IMR-90 (cell line): ENCODE data around the gene KRT8. TPM values are rescaled to one million over a fixed set of nuclear protein-coding genes. Genes with fewer than 3 reads are reported as not detected.

Experiments
- ATAC-seq: fragments of 200-7000 bp; cut with Tn5 transposase; 2 replicates; pipeline ENCODE4 v1.9.1; 2020; ENCODE audit warnings: low read depth, mild to moderate bottlenecking, moderate library complexity
- BruUV-seq: library from RNA; stranded (reverse); fragments of 400-500 nt; replicated peaks from 2 replicates; lab custom pipeline; 2021; lab: Mats Ljungman, UMichigan
- CTCF ChIA-PET: fragments of 300-600 bp; formaldehyde crosslinking; extraction: SDS; loops from one replicate; lab custom pipeline; 2021; ENCODE audit warnings: antibody characterized with exemption; lab: Yijun Ruan, JAX
- POLR2A ChIA-PET: fragments of 300-600 bp; sonication (Branson Sonifier 250); formaldehyde crosslinking; loops from one replicate; lab custom pipeline; 2022; ENCODE audit warnings: antibody characterized with exemption; ENCODE audit not compliant: unreplicated experiment; lab: Charles Lee
- DNase-seq: peaks from one replicate; pipeline ENCODE4 v3.0.0; 2013
- H2AFZ ChIP-seq: replicated peaks from 2 replicates; pipeline ENCODE3; 2013; ENCODE audit warnings: low read length, mild to moderate bottlenecking; ENCODE audit not compliant: poor library complexity
- H2AK5ac ChIP-seq: 2 replicates; pipeline ENCODE4 v1.6.1; 2013; ENCODE audit warnings: low read depth, low read length, inconsistent platforms
- H2AK9ac ChIP-seq: replicated peaks from 2 replicates; pipeline ENCODE3; 2013; ENCODE audit warnings: mild to moderate bottlenecking, low read depth, low read length, moderate library complexity; ENCODE audit not compliant: poor library complexity
- H2BK120ac ChIP-seq: 2 replicates; pipeline ENCODE4 v1.6.1; 2013; ENCODE audit warnings: low read depth, low read length, inconsistent platforms
- H2BK15ac ChIP-seq: 3 replicates; pipeline ENCODE4 v1.6.1; 2013; ENCODE audit warnings: low read depth, low read length, inconsistent platforms
- H2BK20ac ChIP-seq: 2 replicates; pipeline ENCODE4 v1.6.1; 2013; ENCODE audit warnings: low read depth, mild to moderate bottlenecking, inconsistent platforms, low read length, moderate library complexity
- H2BK5ac ChIP-seq: 2 replicates; pipeline ENCODE4 v1.6.1; 2013; ENCODE audit warnings: mild to moderate bottlenecking, low read depth, low read length, inconsistent platforms; ENCODE audit not compliant: poor library complexity, severe bottlenecking
- H3K14ac ChIP-seq: replicated peaks from 2 replicates; pipeline ENCODE4 v1.6.1; 2013; ENCODE audit warnings: low read depth, low read length, inconsistent platforms
- H3K18ac ChIP-seq: 2 replicates; pipeline ENCODE4 v1.6.1; 2013; ENCODE audit warnings: low read depth, low read length, control low read depth
- H3K23ac ChIP-seq: 2 replicates; pipeline ENCODE4 v1.6.1; 2013; ENCODE audit warnings: low read depth, low read length, inconsistent platforms
- H3K27ac ChIP-seq: 2 replicates; pipeline ENCODE4 v1.5.1; 2013; ENCODE audit warnings: mild to moderate bottlenecking, control low read depth, low read length; ENCODE audit not compliant: insufficient read depth
- H3K27me3 ChIP-seq: 2 replicates; pipeline ENCODE4 v1.6.1; 2013; ENCODE audit warnings: low read length; ENCODE audit not compliant: control insufficient read depth, insufficient read depth
- H3K36me3 ChIP-seq: 2 replicates; pipeline ENCODE4 v1.6.1; 2013; ENCODE audit warnings: low read length, mixed read lengths; ENCODE audit not compliant: control insufficient read depth, insufficient read depth
- H3K4ac ChIP-seq: 2 replicates; pipeline ENCODE4 v1.6.1; 2013; ENCODE audit warnings: low read depth, low read length, inconsistent platforms
- H3K4me1 ChIP-seq: 2 replicates; pipeline ENCODE4 v1.6.1; 2013; ENCODE audit warnings: low read length, mixed read lengths; ENCODE audit not compliant: control insufficient read depth, insufficient read depth
- H3K4me2 ChIP-seq: 2 replicates; pipeline ENCODE4 v1.6.1; 2013; ENCODE audit warnings: low read depth, mild to moderate bottlenecking, control low read depth, low read length, moderate library complexity
- H3K4me3 ChIP-seq: 2 replicates; pipeline ENCODE4 v1.5.1; 2013; ENCODE audit warnings: low read depth, mild to moderate bottlenecking, control low read depth, low read length, moderate library complexity; ENCODE audit not compliant: insufficient read depth
- H3K56ac ChIP-seq: 2 replicates; pipeline ENCODE4 v1.6.1; 2013; ENCODE audit warnings: low read length, inconsistent platforms; ENCODE audit not compliant: insufficient read depth; ENCODE audit errors: extremely low read depth
- H3K79me1 ChIP-seq, 2 experiments: 2 replicates each; pipeline ENCODE4 v1.6.1; 2013; ENCODE audit warnings: low read length in 2 of 2, inconsistent platforms in 1 of 2, low read depth in 1 of 2
- H3K9ac ChIP-seq: 2 replicates; pipeline ENCODE4 v1.6.1; 2013; ENCODE audit warnings: low read depth, low read length, control low read depth
- H3K9me1 ChIP-seq: 2 replicates; pipeline ENCODE4 v1.6.1; 2013; ENCODE audit warnings: low read length, inconsistent platforms; ENCODE audit not compliant: insufficient read depth
- H3K9me3 ChIP-seq: 2 replicates; pipeline ENCODE4 v1.6.1; 2013; ENCODE audit warnings: low read length; ENCODE audit not compliant: control insufficient read depth, insufficient read depth
- H4K20me1 ChIP-seq: 2 replicates; pipeline ENCODE4 v1.6.1; 2013; ENCODE audit warnings: low read length, inconsistent platforms; ENCODE audit not compliant: insufficient read depth
- H4K5ac ChIP-seq: 2 replicates; pipeline ENCODE4 v1.6.1; 2013; ENCODE audit warnings: mild to moderate bottlenecking, low read depth, low read length, control low read depth
- H4K8ac ChIP-seq, 2 experiments: 2 replicates each; pipeline ENCODE4 v1.6.1; 2013; ENCODE audit warnings: low read depth in 2 of 2, low read length in 2 of 2, control low read depth in 1 of 2, inconsistent platforms in 1 of 2
- H4K91ac ChIP-seq: 2 replicates; pipeline ENCODE4 v1.6.1; 2013; ENCODE audit warnings: low read depth, low read length, inconsistent platforms; ENCODE audit not compliant: insufficient read depth
- CEBPB ChIP-seq: IDR thresholded peaks from 2 replicates; pipeline ENCODE4 v1.6.1; 2012; ENCODE audit warnings: low read depth, low read length, improper control_type of control experiment
- CHD1 ChIP-seq: IDR thresholded peaks from 2 replicates; pipeline ENCODE4 v1.6.1; 2012; ENCODE audit warnings: low read depth, low read length, improper control_type of control experiment
- FOS ChIP-seq: fragments of 150-350 bp; IDR thresholded peaks from 2 replicates; pipeline ENCODE4 v1.6.1; 2016; ENCODE audit warnings: low read depth, low read length
- NFE2L2 ChIP-seq: fragments of 150-350 bp; IDR thresholded peaks from 2 replicates; pipeline ENCODE4 v1.6.1; 2016; ENCODE audit warnings: low read depth, mild to moderate bottlenecking, low read length
- RAD21 ChIP-seq: IDR thresholded peaks from 2 replicates; pipeline ENCODE4 v1.6.1; 2012; ENCODE audit warnings: low read length, improper control_type of control experiment
- WGBS, 2 experiments: methylation state at CpG; one replicate each; pipeline versions ENCODE4 v1.1.5 to v1.1.7; 2013; ENCODE audit warnings: missing lambda C conversion rate in 2 of 2; ENCODE audit not compliant: insufficient read length in 1 of 2; ENCODE audit errors: extremely low coverage in 2 of 2; 5-methylcytosine and 5-hydroxymethylcytosine counted together
- dilution Hi-C: fragments of 300-500 bp; cut with HindIII; formaldehyde crosslinking; loops from one replicate; pipeline ENCODE4 v1.14.3; 2018; ENCODE audit warnings: low sequenced_read_pairs; ENCODE audit not compliant: unreplicated experiment
- in situ Hi-C: fragments of 300-500 bp; cut with MboI; formaldehyde crosslinking; loops from 3 replicates; pipeline ENCODE4 v1.14.3; 2019; ENCODE audit warnings: low sequenced_read_pairs, inconsistent platforms, mixed read lengths
- intact Hi-C: fragments of 100-400 bp; cut with micrococcal nuclease; formaldehyde crosslinking; loops from 2 replicates; pipeline ENCODE4 v1.10.0; 2022
- polyA plus RNA-seq, 3 experiments: library from polyadenylated mRNA; depleted of rRNA; stranded (reverse); fragments of >200 nt; gene quantifications; 2 replicates each; pipeline ENCODE4 v1.2.3, GENCODE V29; 2012; ENCODE audit warnings: low replicate concordance in 1 of 3
- total RNA-seq: library from RNA; depleted of rRNA; stranded (reverse); fragments of >200 nt; gene quantifications from 2 replicates; pipeline ENCODE4 v1.2.3, GENCODE V29; 2012

The KRT8 gene
- total and polyA plus RNA-seq, 2 of the 4 experiments (the other 2 are of a cell fraction) = 10.9 to 39.3 TPM

DNA sequence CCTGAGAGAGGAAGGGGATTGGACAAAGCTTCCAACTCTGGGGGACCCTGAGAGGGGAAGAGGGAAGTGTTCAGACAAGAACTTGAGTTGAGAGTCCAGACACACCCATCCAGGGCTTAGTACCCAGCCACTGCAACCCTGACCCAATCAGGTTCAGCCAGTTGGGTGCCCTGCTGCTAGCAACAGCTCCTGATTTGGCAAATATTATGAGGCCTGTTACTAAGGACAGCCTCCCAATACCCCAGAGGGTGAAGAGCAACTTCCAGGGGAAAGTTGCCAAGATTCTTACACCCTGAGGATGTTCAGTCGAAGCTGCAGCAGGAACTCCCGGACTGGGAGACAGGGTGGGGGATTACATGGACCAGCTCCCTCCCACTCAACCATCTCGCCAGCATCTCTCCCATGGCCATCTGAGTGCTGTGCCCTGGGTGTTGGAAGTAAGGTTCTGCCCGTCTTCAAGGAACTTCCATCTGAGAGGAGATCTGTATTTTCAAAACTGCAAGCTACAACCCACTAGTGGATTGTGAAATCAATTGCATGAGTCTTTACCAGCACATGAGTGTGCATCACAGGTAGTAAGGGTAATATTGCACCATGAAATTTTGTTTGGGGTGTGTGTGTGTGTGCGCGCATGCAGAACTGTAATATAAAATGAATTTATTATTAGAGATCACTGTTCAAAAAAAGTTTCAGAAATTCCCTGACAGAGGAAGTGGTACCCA lies 44.6 kb downstream of the KRT8 start:
- Histone ChIP-seq H2AK9ac (no peak overlapping the region), H3K4me1 (no peaks in the 10 kb centered on the region), H3K4me3 (no peak overlapping the region), H3K18ac (no peak overlapping the region), H3K36me3 (no peaks in the 10 kb centered on the region), H2BK5ac (no peak overlapping the region), H3K9me3 (no peaks in the 10 kb centered on the region), H4K5ac (no peak overlapping the region), H3K27ac (no peak overlapping the region), H3K14ac (no peak overlapping the region), H3K56ac (no peak overlapping the region), H3K4me2 (no peak overlapping the region), H4K91ac (no peak overlapping the region), H3K9me1 (no peaks in the 10 kb centered on the region), H4K8ac (no peak overlapping the region), H3K23ac (no peak overlapping the region), H2BK15ac (no peak overlapping the region), H3K79me1 (no peaks in the 10 kb centered on the region), H2BK20ac (no peak overlapping the region), H4K20me1 (no peaks in the 10 kb centered on the region), H2BK120ac (no peak overlapping the region), H2AK5ac (no peak overlapping the region), H3K27me3 (peaks cover 19% of the 10 kb centered on the region), H3K9ac (no peak overlapping the region), H2AFZ (no peak overlapping the region), H3K4ac (no peak overlapping the region)
- CTCF ChIA-PET = interaction anchor here (0.6 to 0.7 kb wide), 2 partner anchors 10 kb away, joined by 3 read pairs; no protein-coding TSS in a partner anchor
- no peak for TF ChIP-seq CHD1
- TF ChIP-seq FOS = no peak
- no peak for TF ChIP-seq NFE2L2
- no peak for TF ChIP-seq RAD21
- peak; percentile 77 for TF ChIP-seq CEBPB
- intact Hi-C loops (loop anchor here (10.0 kb wide), 1 partner anchor 135 kb away; no protein-coding TSS in a partner anchor), dilution Hi-C loops (no loop called here), in situ Hi-C loops (no loop called here)
- DNase-seq (peak; percentile 52), ATAC-seq (peak; percentile 78)
- no TSS peak for BruUV-seq
- POLR2A ChIA-PET = no interaction called here
- no CpG with 5 or more reads among the region's 6 CpGs for WGBS, 2 experiments
